HG03280 (cell line): Measurements from ENCODE around the gene SLC8A2.
A peak's percentile ranks its signal among the peaks of the same experiment; 100 is the strongest.
"Not testable (repeated sequence)": the region's sequence is repeated elsewhere in the genome, so short reads cannot be mapped to it uniquely, and the experiment has no call there.

Source experiments
- ATAC-seq: cut with Tn5 transposase; IDR thresholded peaks from one replicate; pipeline ENCODE4 v1.9.1; 2021; ENCODE audit warnings: mild to moderate bottlenecking, moderate library complexity; ENCODE audit not compliant: unreplicated experiment

Gene SLC8A2

DNA sequence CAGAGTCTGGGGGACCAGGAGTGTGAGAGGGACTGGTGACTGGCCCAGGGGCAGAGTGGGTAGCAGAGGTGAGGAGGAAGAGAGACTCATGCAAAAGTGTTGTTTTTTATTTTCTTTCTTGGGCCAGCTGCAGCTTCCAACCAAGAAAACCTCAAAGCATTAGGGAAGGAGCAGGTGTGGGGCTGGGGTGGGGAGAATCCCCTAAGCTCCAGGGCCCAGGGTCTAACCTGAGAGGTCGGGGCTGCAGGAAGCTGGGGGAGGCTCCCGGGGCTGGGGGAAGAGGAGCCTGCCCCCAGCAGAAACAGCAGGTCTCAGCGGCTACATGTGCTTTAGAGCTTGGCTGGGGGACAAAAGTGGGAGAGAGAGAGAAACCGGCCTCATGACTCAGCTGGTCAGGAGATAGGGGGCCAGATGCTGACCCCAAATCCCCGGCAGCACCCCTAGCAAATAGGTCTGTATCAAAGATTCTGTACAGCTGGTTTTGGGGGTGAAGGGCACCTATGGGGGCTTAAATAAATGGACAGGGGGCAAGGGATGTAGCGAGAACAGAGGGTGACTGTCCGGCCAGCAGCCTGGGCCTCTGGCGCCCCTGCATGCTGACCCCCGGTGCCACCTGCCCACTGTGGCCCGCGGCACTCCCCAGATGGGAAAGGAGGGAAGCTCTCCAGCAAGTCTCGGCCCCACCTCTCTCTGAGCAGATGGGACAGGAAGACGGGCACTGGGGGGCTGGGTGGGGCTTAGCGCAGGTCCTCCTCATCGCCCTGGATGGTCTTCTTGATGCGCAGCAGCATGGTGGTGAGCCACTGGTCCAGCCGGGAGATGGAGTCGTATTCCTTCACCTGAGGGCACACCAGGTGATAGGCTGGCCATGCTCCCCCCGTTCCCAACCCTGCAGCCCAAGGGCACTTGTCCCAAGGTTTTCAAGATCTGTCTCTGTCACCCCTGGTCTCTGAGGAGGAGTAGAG lies 16.1 kb upstream of the SLC8A2 start:
- no peak for ATAC-seq

DNA sequence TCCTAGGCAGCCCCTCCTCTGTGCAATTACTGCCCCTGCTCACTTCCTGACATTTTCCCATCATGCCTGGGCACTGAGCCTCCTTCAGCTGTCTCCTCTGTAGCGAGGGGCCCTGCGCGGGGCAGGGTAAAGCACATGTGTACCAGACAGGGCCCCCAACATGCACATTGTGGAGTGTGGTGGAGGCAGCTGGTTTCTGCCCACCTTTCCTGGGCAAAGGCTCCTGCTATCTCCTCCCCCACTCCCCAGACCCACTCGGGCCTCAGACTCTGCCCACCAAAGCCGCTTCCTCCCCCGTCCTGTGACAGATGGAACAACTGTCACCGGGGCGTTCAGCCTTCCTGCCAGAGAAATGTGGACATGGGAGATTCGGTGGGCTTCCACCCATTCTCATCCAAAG lies 15.2 kb upstream of the SLC8A2 start:
- ATAC-seq = no peak

DNA sequence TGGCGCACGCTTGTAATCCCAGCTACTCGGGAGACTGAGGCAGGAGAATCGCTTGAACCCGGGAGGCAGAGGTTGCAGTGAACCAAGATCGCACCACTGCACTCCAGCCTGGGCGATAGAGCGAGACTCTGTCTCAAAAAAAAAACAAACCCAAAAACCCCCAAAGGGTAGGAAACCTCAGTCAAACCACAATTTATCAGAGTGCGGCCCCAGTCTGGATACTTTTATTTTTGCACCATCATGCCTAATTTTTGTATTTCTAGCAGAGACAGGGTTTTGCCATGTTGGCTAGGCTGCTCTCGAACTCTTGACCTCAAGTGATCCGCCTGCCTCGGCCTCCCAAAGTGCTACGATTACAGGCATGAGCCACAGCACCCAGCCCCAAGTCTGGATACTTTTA lies 14.5 kb upstream of the SLC8A2 start:
- not testable (repeated sequence) for ATAC-seq

DNA sequence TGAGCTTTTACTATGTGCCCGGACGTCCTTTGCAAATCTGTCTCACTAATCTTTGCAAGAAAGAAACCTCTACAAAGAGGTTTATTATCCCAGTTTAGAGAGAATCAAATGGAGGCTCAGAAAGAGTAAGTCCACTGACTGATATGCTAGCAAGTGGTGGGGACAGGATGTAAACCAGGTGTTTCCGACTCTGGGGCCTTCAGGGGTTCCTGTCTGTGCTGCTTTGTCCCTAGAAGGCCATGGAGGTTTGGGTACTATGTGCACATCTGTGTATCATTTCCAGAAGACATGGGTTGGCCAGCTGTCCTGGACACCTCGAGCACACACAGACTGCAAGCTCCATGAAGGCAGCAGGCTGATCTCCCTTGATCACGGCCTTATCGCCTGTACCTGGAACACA lies 13.5 kb upstream of the SLC8A2 start:
- ATAC-seq = no peak

DNA sequence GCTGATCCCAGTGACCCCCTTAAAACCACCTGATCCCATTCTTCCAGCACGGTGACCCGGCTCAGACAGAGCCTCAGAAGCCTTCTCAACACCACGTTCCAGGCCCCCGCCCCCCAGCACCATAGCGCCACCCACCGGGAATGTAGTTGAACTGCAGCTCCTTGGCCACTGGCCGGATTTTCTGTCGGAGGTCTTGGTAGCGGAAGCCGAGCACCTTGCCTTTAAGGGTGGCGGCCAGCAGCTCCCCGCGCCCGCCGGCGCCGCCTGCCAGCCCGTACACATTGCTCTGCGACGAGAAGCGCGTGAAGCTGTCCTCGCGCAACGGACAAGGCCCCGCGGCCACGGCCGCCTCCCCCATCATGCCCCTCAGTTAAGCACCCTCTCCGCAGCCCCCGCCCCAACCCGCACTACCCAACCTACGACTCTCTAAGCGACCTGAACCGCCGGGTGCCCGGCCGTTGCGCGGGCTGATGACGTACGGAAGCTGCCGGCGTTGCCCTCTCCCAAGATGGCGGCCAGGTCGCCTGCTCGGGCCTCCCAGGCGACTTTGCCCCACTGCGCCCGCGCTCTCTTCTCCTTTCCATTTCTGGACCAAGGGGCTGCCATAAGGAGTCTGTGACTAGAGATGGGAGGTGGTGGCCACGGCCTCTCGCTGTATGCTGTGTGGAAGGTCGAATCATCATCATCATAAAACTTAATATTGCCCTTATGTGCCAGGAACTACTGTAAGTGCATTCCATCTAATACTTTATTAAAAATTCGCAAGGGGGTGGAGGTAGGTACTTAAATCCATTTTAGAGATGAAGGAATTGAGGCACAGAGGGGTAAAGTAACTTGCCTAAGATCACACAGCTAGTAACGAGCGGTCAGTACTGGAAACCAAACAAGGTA lies 12.4 kb upstream of the SLC8A2 start, which contains the start of gene KPTN:
Gene KPTN, minus strand, starts transcription at position 420 of the 891 bp plus-strand sequence. Its CDS starts 59 bp downstream, at position 361.
- ATAC-seq = peak; percentile 70

DNA sequence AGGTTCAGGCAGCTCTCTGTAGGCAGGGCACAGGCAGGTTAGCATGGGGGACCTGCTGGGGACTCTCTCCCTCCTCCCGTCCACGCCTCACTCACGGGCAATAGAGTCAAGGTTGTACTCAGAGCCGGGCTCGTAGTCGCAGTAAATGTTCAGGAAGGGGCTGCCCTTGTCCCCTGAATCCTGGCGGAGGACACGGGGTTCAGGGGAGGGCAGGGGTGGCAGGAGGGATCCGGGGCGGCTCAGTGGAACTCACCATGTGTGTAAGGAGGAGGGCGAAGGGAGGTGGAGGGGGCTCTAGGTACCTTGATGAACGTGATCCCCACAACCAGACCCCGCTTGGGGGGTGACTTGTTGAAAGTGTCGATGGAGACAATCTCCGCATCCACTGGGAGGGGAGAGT lies 11.5 kb upstream of the SLC8A2 start:
- ATAC-seq = no peak

DNA sequence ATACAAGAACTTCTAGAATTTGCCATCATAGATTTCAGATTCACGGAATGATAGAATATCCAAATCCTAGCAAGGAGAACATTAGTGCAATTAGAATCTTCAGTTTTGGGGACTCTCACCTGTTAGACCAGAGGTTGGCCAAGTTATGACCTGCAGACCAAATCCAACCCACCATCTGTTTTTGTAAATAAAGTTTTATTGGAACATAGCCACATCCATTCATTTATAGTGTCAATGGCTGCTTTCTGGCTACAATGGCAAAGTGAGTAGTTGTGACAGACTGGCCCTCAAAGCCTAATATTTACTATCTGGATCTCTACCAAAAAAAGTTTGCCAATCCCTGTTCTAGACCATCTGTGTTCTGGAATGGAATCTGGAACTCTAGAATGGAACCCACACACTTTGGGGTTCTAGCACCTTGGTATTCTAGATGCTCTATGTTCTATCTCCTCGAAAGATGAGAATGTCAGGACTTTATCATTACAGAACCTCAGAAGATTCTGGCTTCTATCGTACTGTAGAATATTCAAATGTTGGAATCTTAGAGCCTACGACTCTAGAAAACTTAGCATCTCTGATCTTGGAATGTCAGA lies 9.9 kb upstream of the SLC8A2 start:
- ATAC-seq = no peak

DNA sequence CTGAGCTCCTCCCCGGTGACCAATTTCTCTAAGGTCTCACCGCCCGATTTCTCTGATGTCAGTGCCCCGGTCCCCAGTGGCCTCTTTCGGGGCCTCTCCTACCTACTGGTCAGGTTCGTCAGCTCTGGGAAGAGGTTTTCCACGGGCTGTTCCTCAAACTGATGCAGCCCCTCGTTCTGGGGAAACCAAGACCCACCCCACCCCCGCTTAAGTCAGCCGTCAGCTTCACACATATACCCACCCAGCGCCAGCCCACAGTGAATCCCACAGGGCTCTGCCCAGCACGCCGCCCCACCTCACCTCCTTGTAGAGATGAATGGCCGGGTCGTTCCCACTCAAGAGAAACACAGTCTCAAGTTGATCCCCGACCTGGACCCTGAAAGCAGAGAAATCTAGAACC lies 9.0 kb upstream of the SLC8A2 start:
- ATAC-seq = no peak

DNA sequence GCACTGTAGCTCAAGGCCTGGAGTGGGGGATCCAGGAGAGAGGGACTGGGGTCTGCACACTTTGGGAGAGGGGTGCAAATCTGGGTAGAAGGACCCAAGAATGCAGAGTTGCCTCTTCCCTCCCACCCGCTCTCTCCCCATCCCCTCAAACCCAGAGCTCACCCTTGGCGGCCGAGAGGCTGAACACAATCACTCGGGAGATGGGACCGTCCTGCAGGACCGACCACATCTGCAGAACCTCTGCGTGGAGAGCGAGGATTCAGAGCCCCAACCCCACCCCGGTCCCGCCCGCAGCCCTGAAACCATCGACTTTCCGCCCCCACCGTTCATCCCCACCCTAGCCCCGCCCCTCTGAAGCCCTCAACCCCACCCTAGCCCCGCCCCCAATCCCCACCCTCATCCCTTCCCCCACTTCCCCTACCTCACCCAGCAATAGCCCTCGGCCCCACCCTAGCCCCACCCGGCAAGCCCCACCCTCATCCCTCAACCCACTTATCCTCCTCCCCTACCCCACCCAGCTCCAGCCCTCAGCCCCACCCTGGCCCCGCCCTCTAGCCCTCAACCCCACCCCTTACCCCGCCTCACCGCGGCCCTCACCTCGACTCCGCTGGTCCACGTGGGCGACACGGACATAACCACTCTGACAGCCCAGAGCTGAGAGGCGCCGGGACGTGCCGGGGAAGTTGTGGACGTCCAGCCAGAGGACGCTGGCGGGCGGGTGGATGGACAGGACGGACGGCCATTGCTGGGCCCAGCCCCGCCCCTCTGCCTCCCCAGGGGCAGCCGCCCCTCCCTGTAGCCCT lies 8.2 kb upstream of the SLC8A2 start:
- ATAC-seq = no peak

DNA sequence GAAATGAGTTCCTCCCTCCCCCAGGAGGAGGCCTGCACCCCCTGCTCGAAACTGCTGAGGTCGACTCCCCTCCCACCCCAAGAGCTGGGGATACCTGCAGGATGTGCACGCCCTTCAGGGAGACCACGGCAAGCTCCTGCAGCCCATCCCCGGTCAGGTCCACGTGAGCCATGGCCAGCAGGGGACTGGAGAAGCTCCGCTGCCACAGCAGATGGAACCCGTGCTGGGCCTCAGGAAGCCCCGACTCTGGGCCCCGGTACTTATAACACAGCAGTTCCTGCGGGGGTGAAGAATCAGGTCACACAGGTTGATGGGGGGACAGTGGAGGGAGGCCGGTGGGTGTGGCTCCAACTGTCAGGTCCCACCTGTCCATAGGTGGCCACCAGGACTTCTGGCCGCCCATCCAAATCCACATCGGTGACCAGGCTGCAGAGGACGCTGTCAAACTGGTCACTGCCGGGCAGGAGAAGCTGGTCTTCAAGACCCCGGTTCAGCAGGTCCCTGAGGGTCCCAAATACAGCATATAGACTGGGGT lies 4.8 kb upstream of the SLC8A2 start:
- ATAC-seq = no peak

DNA sequence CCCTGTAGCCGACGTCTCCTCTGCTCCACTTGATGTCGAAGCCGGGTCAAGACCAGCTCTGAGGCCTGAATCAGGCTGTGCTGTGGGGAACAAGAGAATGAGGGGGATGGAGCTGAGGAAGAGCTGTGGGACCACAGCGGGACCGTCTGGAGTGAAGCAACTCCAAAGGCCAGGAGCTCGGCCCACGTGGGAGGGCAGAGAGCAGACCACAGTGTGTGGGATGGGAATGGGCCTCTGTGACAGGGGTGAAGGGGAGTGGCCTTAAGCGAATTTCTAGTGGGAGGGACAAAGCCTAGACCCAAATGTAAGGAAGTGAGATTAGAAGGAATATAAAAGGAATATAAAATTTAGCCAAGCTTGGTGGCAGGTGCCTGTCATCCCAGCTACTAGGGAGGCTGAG lies 3.8 kb upstream of the SLC8A2 start:
- ATAC-seq = no peak

DNA sequence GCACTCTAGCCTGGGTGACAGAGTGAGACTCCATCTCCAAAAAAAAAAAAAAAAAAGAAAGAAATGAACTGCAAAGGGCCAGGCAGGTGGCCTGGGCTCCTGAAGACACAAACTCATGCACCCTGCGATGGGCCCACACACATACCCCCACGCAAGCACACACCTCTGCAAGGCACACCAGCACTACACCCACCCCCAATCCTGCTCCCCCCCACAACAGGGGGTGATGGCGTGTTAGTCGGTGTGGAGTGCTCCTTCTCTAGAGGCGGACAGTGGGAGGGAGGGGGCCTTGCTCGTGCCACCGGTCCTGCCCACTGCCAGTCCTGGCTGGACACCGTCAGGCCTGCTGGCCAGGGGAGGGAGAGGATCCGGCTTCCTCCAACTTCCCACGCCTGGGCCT lies 1.6 kb upstream of the SLC8A2 start:
- no peak for ATAC-seq

DNA sequence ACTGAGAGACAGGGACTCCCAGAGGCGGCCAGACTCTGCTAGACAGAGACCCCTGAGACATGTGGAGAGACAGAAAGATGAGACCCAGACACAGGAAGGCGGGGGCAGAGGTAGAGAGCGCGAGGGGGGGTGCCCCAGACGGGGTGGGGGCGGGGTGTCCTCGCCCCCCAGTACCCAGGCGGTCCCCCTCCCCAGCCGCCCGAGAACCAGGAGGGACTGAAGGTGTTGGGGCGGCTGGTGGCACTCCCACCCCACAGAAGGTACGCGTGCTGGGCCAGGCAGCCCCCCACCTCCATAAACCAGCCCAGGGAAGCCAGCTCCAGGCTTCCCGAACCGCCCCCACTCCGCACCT lies 336 bp downstream of the SLC8A2 start:
- no peak for ATAC-seq

DNA sequence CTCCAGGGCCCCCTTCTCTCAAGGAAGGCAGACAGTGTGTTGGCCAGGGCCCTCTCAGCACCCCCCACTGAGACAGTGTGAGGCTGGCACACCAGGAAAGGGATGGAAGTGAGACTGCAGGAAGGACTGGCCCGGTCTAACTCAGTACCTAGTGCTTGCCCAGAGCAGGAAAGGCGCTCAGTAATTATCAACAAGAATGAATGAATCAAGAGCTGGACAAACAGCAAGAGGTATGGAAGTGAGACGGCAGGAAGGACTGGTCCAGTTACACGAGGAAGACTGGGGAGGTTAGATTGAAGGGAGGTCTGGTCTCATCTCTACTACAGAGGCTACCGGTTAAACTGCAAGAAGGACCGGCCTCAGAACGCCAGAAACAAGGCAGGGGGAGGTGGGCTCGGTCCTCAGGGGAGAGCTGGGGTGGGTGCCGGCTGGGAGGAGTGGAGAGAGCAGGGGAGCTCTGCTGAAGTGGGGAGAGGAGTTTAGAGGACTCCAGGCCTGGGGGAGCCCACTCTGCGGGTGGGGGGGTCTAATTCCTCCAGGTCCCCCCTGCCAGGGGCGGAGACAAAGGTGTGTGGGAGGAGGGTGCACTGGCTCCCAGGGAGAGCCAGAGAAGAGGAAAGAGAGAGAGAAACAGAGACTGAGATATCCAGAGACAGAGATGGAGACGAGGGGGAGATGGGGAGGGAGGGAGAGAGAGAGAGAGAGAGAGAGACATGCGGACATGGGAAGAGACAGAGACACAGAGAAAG lies 1.1 kb downstream of the SLC8A2 start:
- ATAC-seq = no peak

DNA sequence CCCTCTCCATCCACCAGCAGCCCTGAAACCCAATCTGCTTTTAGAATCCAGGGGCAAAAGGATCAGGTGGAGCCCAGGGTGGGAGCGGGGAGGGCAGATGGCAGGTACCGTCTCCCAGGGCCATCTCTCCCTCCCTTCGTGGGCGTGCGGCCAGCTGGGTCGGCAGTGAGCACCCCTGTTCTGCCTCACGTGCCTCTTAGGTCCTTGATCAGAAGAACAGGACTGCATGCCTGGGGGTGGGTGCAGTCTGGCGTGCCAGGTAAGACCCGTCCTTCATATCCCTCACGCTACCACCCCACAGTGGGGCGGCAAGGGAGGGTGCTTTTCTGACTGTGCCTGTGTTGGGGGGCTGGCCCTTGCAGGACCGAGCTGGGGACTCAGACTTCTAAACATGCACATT lies 2.0 kb downstream of the SLC8A2 start:
- ATAC-seq = no peak

DNA sequence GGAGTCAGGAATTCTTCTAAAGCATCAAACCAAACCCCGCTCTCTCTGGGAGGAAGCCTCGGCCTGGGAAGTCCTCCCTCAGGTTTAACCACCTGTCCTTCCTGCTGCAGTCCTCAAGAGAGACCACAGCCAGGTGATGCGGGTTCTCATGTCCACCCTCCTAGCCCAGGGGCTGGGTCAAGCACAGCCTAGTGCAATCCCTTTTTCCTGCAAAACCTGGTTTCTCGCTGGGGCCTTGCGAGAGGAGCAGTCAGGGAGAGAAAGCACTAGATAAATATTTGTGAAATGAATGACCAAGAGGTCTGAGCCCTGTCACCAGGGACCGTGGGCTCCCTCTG lies 2.4 kb downstream of the SLC8A2 start:
- no peak for ATAC-seq

DNA sequence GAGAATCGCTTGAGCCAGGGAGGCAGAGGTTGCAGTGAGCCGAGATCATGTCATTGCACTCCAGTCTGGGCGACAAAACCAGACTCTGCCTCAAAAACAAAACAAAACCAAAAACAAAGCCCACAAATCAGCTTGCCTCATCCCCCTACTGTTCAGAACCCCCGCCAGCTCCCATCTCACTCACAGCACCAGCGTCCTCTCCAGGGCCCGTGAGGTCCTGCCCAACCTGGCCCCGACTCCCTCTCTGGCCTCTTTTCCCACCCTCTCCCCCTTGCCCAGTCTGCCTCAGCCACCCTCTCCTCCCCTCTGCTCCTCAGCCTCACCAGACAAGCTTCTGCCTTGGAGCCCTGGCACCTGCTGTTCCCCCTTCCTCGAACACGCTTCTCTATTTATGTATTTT lies 3.8 kb downstream of the SLC8A2 start:
- no peak for ATAC-seq

DNA sequence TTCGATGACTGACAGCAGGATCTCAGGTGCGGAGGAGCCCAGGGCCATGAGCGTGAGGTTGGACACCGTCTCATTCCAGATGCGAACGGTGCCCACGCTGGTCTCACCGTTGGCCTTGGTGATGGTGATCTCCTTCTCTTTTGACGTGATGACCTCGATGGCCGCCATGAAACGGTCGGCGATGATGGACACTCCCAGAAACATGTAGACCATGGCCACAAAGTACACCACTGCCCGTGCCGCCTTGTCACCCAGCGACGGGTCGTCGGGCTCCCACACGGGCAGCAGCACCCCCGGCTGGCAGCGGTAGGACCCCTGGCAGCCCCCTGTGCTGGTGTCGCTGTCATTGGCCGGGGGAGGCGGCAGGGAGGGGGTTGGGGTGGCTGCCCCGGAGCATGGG lies 5.7 kb downstream of the SLC8A2 start:
- no peak for ATAC-seq

DNA sequence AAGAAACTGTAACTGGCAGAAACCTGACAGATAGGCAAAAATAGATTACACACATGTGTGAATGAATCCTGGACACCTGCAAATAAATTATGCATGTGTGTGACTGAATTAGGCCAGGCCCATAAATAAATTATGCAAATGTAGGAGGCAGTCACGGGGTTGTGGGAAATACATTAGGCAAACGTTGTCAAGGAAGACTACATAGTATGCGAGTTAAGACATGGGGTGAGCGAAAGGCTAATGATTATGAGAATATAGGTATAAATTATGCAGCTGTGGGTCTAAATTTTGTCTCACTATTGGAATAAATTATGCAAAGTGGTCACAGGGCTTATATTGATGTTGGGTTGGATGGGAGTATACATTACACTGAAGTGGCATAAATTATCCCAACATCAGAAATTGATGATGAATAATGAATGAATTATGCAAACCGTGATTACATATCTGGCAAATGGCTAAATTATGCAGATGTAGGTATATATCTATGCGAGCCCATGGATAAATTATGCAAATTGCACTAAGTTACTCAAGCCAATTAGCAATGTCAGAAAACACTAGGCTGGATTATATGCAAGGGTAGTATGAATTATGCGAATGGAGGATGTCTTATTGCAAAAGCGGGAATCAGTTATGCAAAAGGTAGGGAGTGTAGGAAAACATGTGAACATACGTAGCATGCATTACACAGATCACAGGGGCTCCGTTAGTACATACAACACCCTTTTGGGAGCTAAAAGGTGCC lies 6.8 kb downstream of the SLC8A2 start:
- no peak for ATAC-seq
